ENCODE results near the gene SYNE2. TPM values are rescaled to one million over a fixed set of nuclear protein-coding genes. Genes with fewer than 3 reads are reported as not detected.
A peak's percentile ranks its signal among the peaks of the same experiment; 100 is the strongest.

Gene SYNE2
- total RNA-seq, 2 experiments from 2014 or later = 150 to 212 TPM

DNA sequence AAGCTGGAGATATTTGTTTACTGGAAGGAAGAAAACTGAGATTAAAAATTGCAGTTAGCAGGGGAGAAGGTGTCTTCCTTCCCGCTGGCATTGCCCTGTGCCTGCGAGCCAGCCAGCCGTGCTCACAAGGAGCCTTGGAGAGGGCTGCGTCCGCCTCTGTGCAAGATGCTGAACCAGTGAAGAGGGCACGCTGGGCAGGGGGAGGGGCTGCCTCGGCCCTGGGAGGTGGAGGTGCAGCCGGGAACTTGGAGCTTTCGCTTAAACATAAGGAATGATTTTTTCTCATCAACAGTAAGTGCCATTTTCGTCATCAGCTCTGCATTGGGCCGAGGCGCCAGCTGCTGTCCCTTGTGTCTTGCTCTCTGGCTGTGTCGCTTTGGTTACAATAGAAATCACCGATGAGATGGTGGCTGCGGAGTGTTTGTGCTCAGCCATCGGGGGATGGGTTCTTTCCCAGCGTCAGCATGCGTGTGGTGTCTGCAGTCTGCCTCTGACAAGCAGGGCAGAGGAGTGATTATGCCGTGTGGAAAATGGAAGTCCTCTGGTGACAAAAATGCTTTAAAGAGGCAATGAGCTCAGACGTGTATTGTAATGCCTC, 344.1 kb downstream of the SYNE2 start:
- Histone ChIP-seq H3K27ac (ENCODE audit: low read depth, low read length, poor library complexity, severe bottlenecking) (no peak overlapping the region), H4K20me1 (ENCODE audit: insufficient read depth, low read length) (no peaks in the 10 kb centered on the region), H3K79me2 (ENCODE audit: insufficient read depth, low read depth, low read length) (no peaks in the 10 kb centered on the region), H3K36me3 (ENCODE audit: insufficient read depth, low read length) (peaks cover 52% of the 10 kb centered on the region), H3K4me2 (ENCODE audit: low read length) (peak overlapping the region; percentile 18; the same call in 1 of the 2 replicates), H2AFZ (ENCODE audit: low read length) (no peak overlapping the region), H3K9me2 (ENCODE audit: insufficient read depth, low read length) (no peaks in the 10 kb centered on the region), H3K4me1 (ENCODE audit: insufficient read depth, low read length, poor library complexity, severe bottlenecking) (peaks cover 21% of the 10 kb centered on the region), H3K9me3 (ENCODE audit: low read length) (no peaks in the 10 kb centered on the region), H3K4me3 (ENCODE audit: low read depth, low read length, poor library complexity, severe bottlenecking) (no peak overlapping the region)
- TF ChIP-seq, protein P1, sequence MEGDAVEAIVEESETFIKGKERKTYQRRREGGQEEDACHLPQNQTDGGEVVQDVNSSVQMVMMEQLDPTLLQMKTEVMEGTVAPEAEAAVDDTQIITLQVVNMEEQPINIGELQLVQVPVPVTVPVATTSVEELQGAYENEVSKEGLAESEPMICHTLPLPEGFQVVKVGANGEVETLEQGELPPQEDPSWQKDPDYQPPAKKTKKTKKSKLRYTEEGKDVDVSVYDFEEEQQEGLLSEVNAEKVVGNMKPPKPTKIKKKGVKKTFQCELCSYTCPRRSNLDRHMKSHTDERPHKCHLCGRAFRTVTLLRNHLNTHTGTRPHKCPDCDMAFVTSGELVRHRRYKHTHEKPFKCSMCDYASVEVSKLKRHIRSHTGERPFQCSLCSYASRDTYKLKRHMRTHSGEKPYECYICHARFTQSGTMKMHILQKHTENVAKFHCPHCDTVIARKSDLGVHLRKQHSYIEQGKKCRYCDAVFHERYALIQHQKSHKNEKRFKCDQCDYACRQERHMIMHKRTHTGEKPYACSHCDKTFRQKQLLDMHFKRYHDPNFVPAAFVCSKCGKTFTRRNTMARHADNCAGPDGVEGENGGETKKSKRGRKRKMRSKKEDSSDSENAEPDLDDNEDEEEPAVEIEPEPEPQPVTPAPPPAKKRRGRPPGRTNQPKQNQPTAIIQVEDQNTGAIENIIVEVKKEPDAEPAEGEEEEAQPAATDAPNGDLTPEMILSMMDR (conservative IDR thresholded peaks at IDR 0.05; ENCODE audit: low read length) = no peak
- TF ChIP-seq EZH2phosphoT487 (IDR thresholded peaks at IDR 0.05; ENCODE audit: borderline replicate concordance, low read depth, low read length) = no peak
- BruUV-seq (replicated peaks) = no TSS peak
- POLR2A ChIA-PET = interaction anchor here (1.4 to 1.7 kb wide), 3 partner anchors 35 to 72 kb away, joined by 3 to 11 read pairs (median 3); no protein-coding TSS in a partner anchor
- intact Hi-C loops (cut with micrococcal nuclease; ENCODE audit: unreplicated experiment) = no loop called here
- no peak for DNase-seq (ENCODE audit: low spot score)
- CTCF ChIA-PET (ENCODE audit: unreplicated experiment) = no interaction called here

DNA sequence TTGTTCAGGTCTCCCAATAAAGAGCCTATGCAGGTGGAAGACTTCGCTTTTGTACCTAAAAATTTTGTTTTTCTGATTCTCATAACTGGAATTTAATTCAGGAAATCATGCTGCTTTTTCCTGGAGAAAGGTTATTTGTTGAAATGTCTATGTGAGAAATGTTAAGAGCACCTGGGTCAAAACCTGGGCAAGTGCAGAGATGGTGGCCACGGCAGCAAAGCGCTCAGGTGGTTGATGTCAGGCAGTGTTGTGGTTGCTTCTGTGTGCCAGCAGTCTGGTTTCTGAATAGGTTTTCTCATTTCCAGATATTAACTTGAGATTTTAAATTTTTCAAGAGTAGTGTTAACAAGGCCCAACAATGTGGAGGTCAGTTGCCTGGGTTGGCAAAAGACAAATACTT, 345.2 kb downstream of the SYNE2 start:
- no TSS peak for BruUV-seq (replicated peaks)
- no peak overlapping the region for H2AFZ ChIP-seq (ENCODE audit: low read length)
- intact Hi-C loops (cut with micrococcal nuclease; ENCODE audit: unreplicated experiment) = no loop called here
- no peaks in the 10 kb centered on the region for H3K79me2 ChIP-seq (ENCODE audit: insufficient read depth, low read depth, low read length)
- H3K4me1 ChIP-seq (ENCODE audit: insufficient read depth, low read length, poor library complexity, severe bottlenecking) = peaks cover 21% of the 10 kb centered on the region
- H3K4me2 ChIP-seq (ENCODE audit: low read length) = no peak overlapping the region; the same call in 1 of the 2 replicates
- H3K36me3 ChIP-seq (ENCODE audit: insufficient read depth, low read length) = peaks cover 52% of the 10 kb centered on the region
- no peak overlapping the region for H3K4me3 ChIP-seq (ENCODE audit: low read depth, low read length, poor library complexity, severe bottlenecking)
- H3K27ac ChIP-seq (ENCODE audit: low read depth, low read length, poor library complexity, severe bottlenecking) = no peak overlapping the region
- no peaks in the 10 kb centered on the region for H3K9me3 ChIP-seq (ENCODE audit: low read length)
- no peak for TF ChIP-seq EZH2phosphoT487 (IDR thresholded peaks at IDR 0.05; ENCODE audit: borderline replicate concordance, low read depth, low read length)
- TF ChIP-seq, protein P1 (conservative IDR thresholded peaks at IDR 0.05; ENCODE audit: low read length) = no peak
- ChIA-PET CTCF (ENCODE audit: unreplicated experiment) (no interaction called here), POLR2A (no interaction called here)
- H4K20me1 ChIP-seq (ENCODE audit: insufficient read depth, low read length) = no peaks in the 10 kb centered on the region
- DNase-seq (ENCODE audit: low spot score) = no peak
- H3K9me2 ChIP-seq (ENCODE audit: insufficient read depth, low read length) = no peaks in the 10 kb centered on the region

DNA sequence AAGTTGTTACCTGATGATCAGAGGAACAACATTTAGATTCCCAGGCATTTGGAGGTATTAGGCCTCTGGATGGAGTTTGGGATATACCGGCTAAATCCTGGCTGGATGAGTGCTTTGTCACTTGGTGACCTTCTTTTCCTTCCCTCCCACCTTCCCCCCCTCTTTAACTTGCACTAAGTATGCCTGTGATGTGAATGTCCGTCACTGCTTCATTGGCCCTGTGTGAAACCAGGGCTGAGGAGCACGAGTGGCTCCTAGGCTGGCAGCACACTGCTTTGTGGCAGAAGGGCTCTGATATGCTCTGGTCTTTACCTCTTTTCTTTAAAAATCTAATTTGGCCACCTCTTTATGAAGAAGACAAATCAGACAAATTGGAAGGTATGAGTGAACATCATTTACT, 345.7 kb downstream of the SYNE2 start:
- Histone ChIP-seq H3K4me1 (ENCODE audit: insufficient read depth, low read length, poor library complexity, severe bottlenecking) (peaks cover 21% of the 10 kb centered on the region), H3K36me3 (ENCODE audit: insufficient read depth, low read length) (peaks cover 51% of the 10 kb centered on the region), H2AFZ (ENCODE audit: low read length) (no peak overlapping the region), H4K20me1 (ENCODE audit: insufficient read depth, low read length) (no peaks in the 10 kb centered on the region), H3K27ac (ENCODE audit: low read depth, low read length, poor library complexity, severe bottlenecking) (no peak overlapping the region), H3K4me2 (ENCODE audit: low read length) (no peak overlapping the region; the same call in 1 of the 2 replicates), H3K9me2 (ENCODE audit: insufficient read depth, low read length) (no peaks in the 10 kb centered on the region), H3K9me3 (ENCODE audit: low read length) (no peaks in the 10 kb centered on the region), H3K4me3 (ENCODE audit: low read depth, low read length, poor library complexity, severe bottlenecking) (no peak overlapping the region), H3K79me2 (ENCODE audit: insufficient read depth, low read depth, low read length) (no peaks in the 10 kb centered on the region)
- TF ChIP-seq, protein P1 (conservative IDR thresholded peaks at IDR 0.05; ENCODE audit: low read length) = no peak
- TF ChIP-seq EZH2phosphoT487 (IDR thresholded peaks at IDR 0.05; ENCODE audit: borderline replicate concordance, low read depth, low read length) = no peak
- CTCF ChIA-PET (ENCODE audit: unreplicated experiment) = no interaction called here
- intact Hi-C loops (cut with micrococcal nuclease; ENCODE audit: unreplicated experiment) = no loop called here
- POLR2A ChIA-PET = interaction anchor here (0.9 kb wide), 1 partner anchor 316 kb away, joined by 3 read pairs; no protein-coding TSS in a partner anchor
- no TSS peak for BruUV-seq (replicated peaks)
- no peak for DNase-seq (ENCODE audit: low spot score)
